ENCODE data around the gene NRP2. TPM values are rescaled to one million over a fixed set of nuclear protein-coding genes. Genes with fewer than 3 reads are reported as not detected.

Gene NRP2
- total RNA-seq, 2 donors from 2014 or later = 0.91 to 2.2 TPM

GRCh38 chr2:205751569-205752031, 69.3 kb downstream of the NRP2 start:
- H3K36me3 Mint-ChIP-seq (ENCODE audit: low read depth) = no peaks in the 10 kb centered on the region
- H3K27me3 Mint-ChIP-seq = peaks cover 27% of the 10 kb centered on the region
- no peaks in the 10 kb centered on the region for H3K9me3 Mint-ChIP-seq
- no peak for ATAC-seq (replicated peaks)
- no peak overlapping the region for H3K27ac Mint-ChIP-seq
- no peaks in the 10 kb centered on the region for H3K4me1 Mint-ChIP-seq
- no peak overlapping the region for H3K4me3 Mint-ChIP-seq

- H3K27me3 Mint-ChIP-seq = peaks cover 30% of the 10 kb centered on the region
- ATAC-seq (replicated peaks) = no peak
- no peaks in the 10 kb centered on the region for H3K9me3 Mint-ChIP-seq
- no peak overlapping the region for H3K4me3 Mint-ChIP-seq
- H3K27ac Mint-ChIP-seq = no peak overlapping the region
- no peaks in the 10 kb centered on the region for H3K4me1 Mint-ChIP-seq
- H3K36me3 Mint-ChIP-seq (ENCODE audit: low read depth) = no peaks in the 10 kb centered on the region
Measured at GRCh38 chr2:205752296-205752820, 70.1 kb downstream of the NRP2 start.

GRCh38 chr2:205752924-205753323, 70.6 kb downstream of the NRP2 start:
- no peaks in the 10 kb centered on the region for H3K36me3 Mint-ChIP-seq (ENCODE audit: low read depth)
- H3K27me3 Mint-ChIP-seq = peaks cover 34% of the 10 kb centered on the region
- H3K4me1 Mint-ChIP-seq = no peaks in the 10 kb centered on the region
- no peak overlapping the region for H3K4me3 Mint-ChIP-seq
- no peak overlapping the region for H3K27ac Mint-ChIP-seq
- no peaks in the 10 kb centered on the region for H3K9me3 Mint-ChIP-seq
- ATAC-seq (replicated peaks) = no peak

GRCh38 chr2:205754285-205754923, 72.1 kb downstream of the NRP2 start:
- ATAC-seq (replicated peaks) = no peak
- H3K4me3 Mint-ChIP-seq = no peak overlapping the region
- H3K4me1 Mint-ChIP-seq = no peaks in the 10 kb centered on the region
- peaks cover 26% of the 10 kb centered on the region for H3K27me3 Mint-ChIP-seq
- no peaks in the 10 kb centered on the region for H3K9me3 Mint-ChIP-seq
- no peak overlapping the region for H3K27ac Mint-ChIP-seq
- no peaks in the 10 kb centered on the region for H3K36me3 Mint-ChIP-seq (ENCODE audit: low read depth)

GRCh38 chr2:205754924-205755321, 72.6 kb downstream of the NRP2 start:
- peaks cover 26% of the 10 kb centered on the region for H3K27me3 Mint-ChIP-seq

GRCh38 chr2:205755923-205756322, 73.6 kb downstream of the NRP2 start:
- H3K36me3 Mint-ChIP-seq (ENCODE audit: low read depth) = no peaks in the 10 kb centered on the region

More at GRCh38 chr2:205754924-205755321, 72.6 kb downstream of the NRP2 start:
- Mint-ChIP-seq H3K27ac (no peak overlapping the region), H3K4me3 (no peak overlapping the region), H3K4me1 (no peaks in the 10 kb centered on the region), H3K9me3 (no peaks in the 10 kb centered on the region), H3K36me3 (ENCODE audit: low read depth) (no peaks in the 10 kb centered on the region)
- ATAC-seq (replicated peaks) = no peak

GRCh38 chr2:205757271-205757670, 75.0 kb downstream of the NRP2 start:
- Mint-ChIP-seq H3K27ac (no peak overlapping the region), H3K4me1 (no peaks in the 10 kb centered on the region), H3K9me3 (no peaks in the 10 kb centered on the region), H3K27me3 (peaks cover 27% of the 10 kb centered on the region), H3K4me3 (no peak overlapping the region), H3K36me3 (ENCODE audit: low read depth) (no peaks in the 10 kb centered on the region)
- ATAC-seq (replicated peaks) = no peak

More at GRCh38 chr2:205755923-205756322, 73.6 kb downstream of the NRP2 start:
- no peak overlapping the region for H3K4me3 Mint-ChIP-seq
- H3K4me1 Mint-ChIP-seq = no peaks in the 10 kb centered on the region
- ATAC-seq (replicated peaks) = no peak
- peaks cover 26% of the 10 kb centered on the region for H3K27me3 Mint-ChIP-seq
- H3K27ac Mint-ChIP-seq = no peak overlapping the region
- no peaks in the 10 kb centered on the region for H3K9me3 Mint-ChIP-seq

DNA sequence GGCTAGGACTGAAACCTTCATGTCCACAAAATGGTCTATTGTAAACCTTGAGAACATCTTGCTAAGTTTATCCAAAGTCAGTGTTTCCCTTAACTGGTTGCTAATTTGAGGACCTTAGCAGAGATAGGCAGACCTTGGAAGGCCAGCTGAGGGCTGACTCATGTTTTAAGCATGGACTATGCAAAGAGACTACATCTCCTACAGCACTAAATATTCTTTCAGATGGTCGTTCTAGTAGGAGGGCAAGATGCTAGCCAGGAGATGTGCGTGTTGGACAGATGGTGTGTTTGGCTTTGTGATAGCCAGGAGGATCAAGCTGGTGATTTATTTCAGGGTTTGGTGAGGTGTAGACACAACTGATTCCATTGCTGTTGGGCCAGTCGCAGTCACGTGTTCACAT, 75.8 kb downstream of the NRP2 start:
- Mint-ChIP-seq H3K9me3 (no peaks in the 10 kb centered on the region), H3K36me3 (ENCODE audit: low read depth) (no peaks in the 10 kb centered on the region), H3K27me3 (peaks cover 26% of the 10 kb centered on the region), H3K27ac (no peak overlapping the region), H3K4me1 (no peaks in the 10 kb centered on the region), H3K4me3 (no peak overlapping the region)
- ATAC-seq (replicated peaks) = no peak

DNA sequence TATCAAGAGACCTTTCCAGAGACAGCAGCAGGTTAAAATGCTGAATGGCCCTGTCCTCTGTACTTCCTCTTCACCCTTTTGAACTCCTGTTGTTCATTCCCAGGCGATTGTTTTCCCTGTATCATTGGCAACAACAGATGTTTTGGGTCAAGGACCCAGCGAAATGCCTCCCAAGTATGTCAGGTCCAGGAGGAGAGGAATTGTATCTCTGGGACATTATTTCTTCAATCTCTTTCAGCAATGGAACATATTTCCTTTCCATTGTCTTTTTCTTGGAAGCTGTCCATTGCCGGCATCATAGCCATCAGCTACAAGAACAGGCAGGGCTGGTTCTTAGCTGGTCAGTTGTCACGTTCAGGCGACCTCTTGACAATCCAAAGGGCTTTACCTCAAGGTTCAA, 76.2 kb downstream of the NRP2 start:
- H3K4me3 Mint-ChIP-seq = no peak overlapping the region

DNA sequence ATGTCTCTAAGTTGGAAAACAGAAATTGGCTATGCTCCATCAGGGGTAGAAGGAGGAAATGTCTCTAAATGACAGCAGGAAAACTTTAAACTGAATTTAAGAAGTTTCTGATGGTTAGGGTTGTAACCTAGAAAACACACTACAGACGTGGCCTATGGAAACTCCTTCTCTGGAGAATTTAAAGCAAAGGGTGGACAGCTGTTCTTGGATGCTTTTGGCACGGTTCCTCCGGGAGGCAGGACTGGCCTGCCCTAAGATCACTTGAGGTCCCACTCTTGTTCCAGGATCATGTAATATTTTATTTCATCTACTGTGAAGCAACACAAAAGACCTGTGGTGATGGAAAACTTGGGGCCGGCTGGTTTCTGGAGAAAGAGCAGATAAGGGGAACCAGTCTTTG, 77.0 kb downstream of the NRP2 start:
- Mint-ChIP-seq H3K36me3 (ENCODE audit: low read depth) (no peaks in the 10 kb centered on the region), H3K27ac (no peak overlapping the region), H3K27me3 (peaks cover 34% of the 10 kb centered on the region), H3K4me1 (no peaks in the 10 kb centered on the region), H3K4me3 (no peak overlapping the region), H3K9me3 (no peaks in the 10 kb centered on the region)
- no peak for ATAC-seq (replicated peaks)

More for the DNA sequence above, 76.2 kb downstream of the NRP2 start:
- Mint-ChIP-seq H3K9me3 (no peaks in the 10 kb centered on the region), H3K36me3 (ENCODE audit: low read depth) (no peaks in the 10 kb centered on the region), H3K4me1 (no peaks in the 10 kb centered on the region), H3K27ac (no peak overlapping the region), H3K27me3 (peaks cover 30% of the 10 kb centered on the region)
- no peak for ATAC-seq (replicated peaks)

GRCh38 chr2:205759732-205760131, 77.4 kb downstream of the NRP2 start:
- H3K36me3 Mint-ChIP-seq (ENCODE audit: low read depth) = no peaks in the 10 kb centered on the region
- no peaks in the 10 kb centered on the region for H3K4me1 Mint-ChIP-seq
- no peak overlapping the region for H3K27ac Mint-ChIP-seq
- H3K27me3 Mint-ChIP-seq = peaks cover 34% of the 10 kb centered on the region
- ATAC-seq (replicated peaks) = no peak
- H3K9me3 Mint-ChIP-seq = no peaks in the 10 kb centered on the region
- H3K4me3 Mint-ChIP-seq = no peak overlapping the region

DNA sequence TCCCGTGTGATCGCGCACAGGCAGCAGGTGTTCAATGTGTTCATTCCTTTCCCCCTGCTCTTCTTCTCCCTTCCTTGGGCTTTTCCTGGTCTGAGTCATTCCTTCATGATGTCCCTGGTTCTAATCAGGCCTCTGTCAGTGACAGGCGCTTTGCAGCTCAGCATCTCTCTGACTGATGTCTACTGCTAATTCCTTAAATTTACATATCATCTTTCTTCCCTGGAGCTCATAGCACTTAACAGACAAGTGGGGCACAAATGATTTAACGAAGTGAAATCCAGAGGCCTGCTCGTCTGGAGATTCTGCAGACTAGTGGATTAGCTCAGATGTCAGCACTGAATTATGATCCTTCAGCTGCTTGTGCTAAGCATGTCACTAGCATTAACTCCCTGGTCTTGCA, 77.9 kb downstream of the NRP2 start:
- no peaks in the 10 kb centered on the region for H3K4me1 Mint-ChIP-seq
- no peak overlapping the region for H3K4me3 Mint-ChIP-seq
- H3K36me3 Mint-ChIP-seq (ENCODE audit: low read depth) = no peaks in the 10 kb centered on the region
- no peaks in the 10 kb centered on the region for H3K9me3 Mint-ChIP-seq
- ATAC-seq (replicated peaks) = no peak
- peaks cover 36% of the 10 kb centered on the region for H3K27me3 Mint-ChIP-seq
- no peak overlapping the region for H3K27ac Mint-ChIP-seq

GRCh38 chr2:205761421-205761820, 79.1 kb downstream of the NRP2 start:
- Mint-ChIP-seq H3K4me3 (no peak overlapping the region), H3K4me1 (no peaks in the 10 kb centered on the region), H3K27ac (no peak overlapping the region)

DNA sequence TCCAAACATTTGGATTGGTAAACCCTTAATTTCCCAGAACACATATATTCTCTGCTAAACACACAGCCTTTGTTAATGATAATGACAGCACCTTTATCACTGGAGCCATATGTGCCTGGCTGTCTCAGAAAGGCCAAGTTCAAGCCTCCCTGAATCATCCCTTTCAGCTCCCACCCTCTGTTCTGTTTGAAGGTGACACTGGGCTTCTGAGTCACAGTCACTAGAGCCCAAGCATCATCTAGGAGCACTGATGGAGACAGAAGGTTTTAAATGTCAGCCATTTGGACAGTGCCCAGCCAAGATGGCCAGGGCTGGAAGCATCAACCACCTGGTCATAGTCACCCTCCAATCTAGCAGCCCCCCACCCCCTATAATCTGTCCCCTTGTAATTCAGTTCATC, 80.6 kb downstream of the NRP2 start:
- peak; percentile 19 for ATAC-seq (replicated peaks)
- no peaks in the 10 kb centered on the region for H3K4me1 Mint-ChIP-seq
- H3K36me3 Mint-ChIP-seq (ENCODE audit: low read depth) = no peaks in the 10 kb centered on the region
- no peak overlapping the region for H3K27ac Mint-ChIP-seq
- no peaks in the 10 kb centered on the region for H3K9me3 Mint-ChIP-seq
- H3K4me3 Mint-ChIP-seq = no peak overlapping the region
- H3K27me3 Mint-ChIP-seq = peaks cover 41% of the 10 kb centered on the region

More at GRCh38 chr2:205761421-205761820, 79.1 kb downstream of the NRP2 start:
- no peaks in the 10 kb centered on the region for H3K36me3 Mint-ChIP-seq (ENCODE audit: low read depth)
- H3K9me3 Mint-ChIP-seq = no peaks in the 10 kb centered on the region
- no peak for ATAC-seq (replicated peaks)
- H3K27me3 Mint-ChIP-seq = peaks cover 41% of the 10 kb centered on the region

GRCh38 chr2:205763708-205764211, 81.5 kb downstream of the NRP2 start:
- Mint-ChIP-seq H3K36me3 (ENCODE audit: low read depth) (no peaks in the 10 kb centered on the region), H3K27ac (no peak overlapping the region), H3K4me1 (no peaks in the 10 kb centered on the region), H3K4me3 (no peak overlapping the region), H3K27me3 (peaks cover 42% of the 10 kb centered on the region), H3K9me3 (no peaks in the 10 kb centered on the region)
- peak; percentile 37 for ATAC-seq (replicated peaks)

Data from activated T-helper 17 cell treated with anti-CD3 and anti-CD28 coated beads, Interleukin-2, amount 50 U/mL, for 72 hours (primary cell).